WTC11 (cell line): ENCODE results near the gene MAPK8IP1.

ENCODE experiments used
- CTCF ChIP-seq: fragments of 200-600 bp; IDR thresholded peaks from 2 replicates; pipeline ENCODE4 v1.8.0; 2022; ENCODE audit warnings: antibody characterized with exemption
- ESRRA ChIP-seq: sonication (generic); formaldehyde crosslinking; IDR thresholded peaks from 2 replicates; pipeline ENCODE4 v1.8.1; 2022; ENCODE audit warnings: mild to moderate bottlenecking, missing genetic modification reagents, borderline replicate concordance
- GABPB1 ChIP-seq: sonication (generic); formaldehyde crosslinking; IDR thresholded peaks from 2 replicates; pipeline ENCODE4 v1.8.1; 2023; ENCODE audit warnings: mild to moderate bottlenecking, missing genetic modification reagents
- MAX ChIP-seq: sonication (generic); formaldehyde crosslinking; IDR thresholded peaks from 2 replicates; pipeline ENCODE4 v1.8.0; 2022; ENCODE audit warnings: mild to moderate bottlenecking, missing genetic modification reagents
- NFATC4 ChIP-seq: fragments of 250-450 bp; sonication (Bioruptor Pico); IDR thresholded peaks from 2 replicates; pipeline ENCODE4 v1.9.0; 2021; ENCODE audit warnings: mild to moderate bottlenecking

GRCh38 chr11:45880772-45881570, 4.5 kb upstream of the MAPK8IP1 start:
- TF ChIP-seq CTCF (no peak), GABPB1 (CRISPR knock-in tag) (no peak), MAX (CRISPR knock-in tag) (no peak), ESRRA (CRISPR knock-in tag) (no peak), NFATC4 (CRISPR knock-in tag) (no peak)
